Caki2 (cell line): ENCODE results near the gene EEF1AKMT3. TPM values are rescaled to one million over a fixed set of nuclear protein-coding genes. Genes with fewer than 3 reads are reported as not detected.

Source experiments
- DNase-seq: peaks from one replicate; pipeline ENCODE4 v3.0.0-alpha.2; 2015; ENCODE audit warnings: low read depth
- in situ Hi-C: cut with HindIII; loops from 2 replicates; pipeline ENCODE4 v1.10.0; 2016; ENCODE audit warnings: low sequenced_read_pairs, low pct_unique_long_range_greater_than_20kb, mixed read lengths
- total RNA-seq: library from RNA; depleted of rRNA; stranded (reverse); fragments of >200 nt; shearing (Covaris generic); gene quantifications from 2 replicates; pipeline ENCODE4 v1.2.3, GENCODE V29; 2014; ENCODE audit warnings: low replicate concordance

Gene EEF1AKMT3
- total RNA-seq, 1 experiment from 2014 or later: 10.5 TPM

DNA sequence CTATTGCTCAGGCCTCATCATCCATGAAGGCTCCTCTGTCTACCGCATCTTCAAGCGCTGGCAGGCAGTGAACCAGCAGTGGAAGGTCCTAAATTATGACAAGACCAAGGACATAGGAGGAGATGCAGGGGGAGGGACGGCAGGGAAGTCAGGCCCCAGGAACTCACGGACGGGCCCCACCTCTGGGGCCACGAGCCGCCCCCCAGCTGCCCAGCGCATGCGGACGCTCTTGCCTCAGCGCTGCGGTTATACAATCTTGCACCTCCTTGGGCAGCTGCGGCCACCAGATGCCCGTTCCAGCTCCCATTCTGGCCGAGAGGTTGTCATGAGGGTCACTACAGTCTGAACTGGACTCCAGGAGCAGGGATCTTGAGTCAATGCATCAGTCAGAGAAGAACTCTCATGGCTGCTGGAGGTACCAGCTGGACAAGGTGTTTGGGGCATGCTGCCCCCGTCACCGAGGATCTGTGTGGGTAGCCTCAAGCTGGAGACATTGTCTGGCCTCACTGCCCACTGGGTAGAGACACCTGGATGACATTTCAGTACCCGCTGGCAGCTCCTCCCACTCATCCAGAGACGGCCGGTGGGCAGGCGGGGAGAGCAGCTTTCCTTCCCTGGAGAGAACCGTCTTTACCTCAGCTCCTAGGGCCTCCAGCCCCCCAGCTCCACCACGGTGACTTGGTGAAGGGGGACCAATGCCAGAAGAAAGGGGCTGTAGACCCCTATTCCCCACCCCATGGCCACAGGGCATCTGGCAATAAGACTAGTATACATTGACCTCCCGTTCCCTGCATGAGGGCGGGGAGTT, 13.7 kb upstream of the EEF1AKMT3 start:
- in situ Hi-C loops: no loop called here
- DNase-seq: no peak

DNA sequence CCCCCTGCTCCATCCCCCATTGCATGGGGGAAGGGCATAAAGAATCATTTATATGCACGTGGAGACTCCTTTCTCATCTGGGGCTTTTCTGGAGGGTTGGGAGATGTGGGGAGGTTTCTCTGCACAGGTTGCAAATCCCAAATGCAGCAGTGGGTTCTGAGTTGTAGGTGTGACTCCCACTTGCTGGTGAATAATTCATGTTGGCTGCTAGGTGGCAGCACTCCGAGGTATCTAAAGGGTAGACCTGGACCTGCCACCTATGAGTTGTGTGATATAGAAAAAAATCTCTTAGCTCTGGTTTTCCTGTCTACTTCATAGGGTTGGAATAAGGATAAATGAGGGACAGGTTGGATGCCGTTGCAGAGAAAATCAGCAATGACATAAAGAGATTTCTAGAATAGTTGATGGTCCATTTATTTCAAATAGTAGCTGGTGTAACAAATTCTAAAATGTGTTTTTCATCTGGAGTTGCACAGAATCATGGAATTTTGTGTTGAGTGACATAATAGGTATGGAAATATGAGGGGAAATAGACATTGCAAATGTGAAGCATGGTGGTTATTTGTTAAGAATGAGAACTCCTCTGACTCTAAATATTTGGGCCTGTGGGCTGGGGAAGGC, 12.9 kb upstream of the EEF1AKMT3 start:
- no peak for DNase-seq
- in situ Hi-C loops: no loop called here

GRCh38 chr12:57760347-57760982, 11.9 kb upstream of the EEF1AKMT3 start:
- DNase-seq: no peak
- in situ Hi-C loops: no loop called here

DNA sequence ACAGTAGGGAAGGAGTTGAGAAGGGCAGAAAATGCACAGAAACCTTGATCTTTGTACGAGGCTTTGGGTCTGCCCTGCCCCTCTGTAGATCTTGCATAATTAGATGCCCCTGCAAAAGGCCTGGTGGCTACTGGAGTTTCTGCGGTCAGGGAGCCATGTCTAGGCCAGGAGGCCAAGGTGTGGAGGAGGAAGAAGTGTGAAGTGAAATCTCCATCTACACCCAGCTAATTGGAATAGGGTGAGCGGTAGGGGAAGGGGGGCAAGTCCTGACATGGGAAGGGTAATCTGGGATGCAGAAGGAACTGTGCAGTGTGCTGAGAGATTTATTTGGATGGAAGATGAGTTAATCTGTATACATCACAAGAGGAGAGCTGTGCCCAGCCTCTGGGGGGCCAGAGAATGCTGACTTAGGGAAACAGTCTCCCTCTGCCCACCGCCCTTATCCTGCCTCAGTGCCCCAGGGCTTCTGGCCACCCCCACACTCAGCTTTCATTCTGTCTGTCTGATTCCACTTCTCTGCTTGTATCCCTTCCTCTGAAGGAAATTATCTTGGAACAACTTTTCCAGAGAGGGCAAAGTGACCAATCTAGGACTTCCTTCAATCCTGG, 10.9 kb upstream of the EEF1AKMT3 start:
- in situ Hi-C loops: no loop called here
- DNase-seq: no peak

- in situ Hi-C loops: no loop called here
- DNase-seq: no peak
Measured at GRCh38 chr12:57762463-57762862, 10.0 kb upstream of the EEF1AKMT3 start.

DNA sequence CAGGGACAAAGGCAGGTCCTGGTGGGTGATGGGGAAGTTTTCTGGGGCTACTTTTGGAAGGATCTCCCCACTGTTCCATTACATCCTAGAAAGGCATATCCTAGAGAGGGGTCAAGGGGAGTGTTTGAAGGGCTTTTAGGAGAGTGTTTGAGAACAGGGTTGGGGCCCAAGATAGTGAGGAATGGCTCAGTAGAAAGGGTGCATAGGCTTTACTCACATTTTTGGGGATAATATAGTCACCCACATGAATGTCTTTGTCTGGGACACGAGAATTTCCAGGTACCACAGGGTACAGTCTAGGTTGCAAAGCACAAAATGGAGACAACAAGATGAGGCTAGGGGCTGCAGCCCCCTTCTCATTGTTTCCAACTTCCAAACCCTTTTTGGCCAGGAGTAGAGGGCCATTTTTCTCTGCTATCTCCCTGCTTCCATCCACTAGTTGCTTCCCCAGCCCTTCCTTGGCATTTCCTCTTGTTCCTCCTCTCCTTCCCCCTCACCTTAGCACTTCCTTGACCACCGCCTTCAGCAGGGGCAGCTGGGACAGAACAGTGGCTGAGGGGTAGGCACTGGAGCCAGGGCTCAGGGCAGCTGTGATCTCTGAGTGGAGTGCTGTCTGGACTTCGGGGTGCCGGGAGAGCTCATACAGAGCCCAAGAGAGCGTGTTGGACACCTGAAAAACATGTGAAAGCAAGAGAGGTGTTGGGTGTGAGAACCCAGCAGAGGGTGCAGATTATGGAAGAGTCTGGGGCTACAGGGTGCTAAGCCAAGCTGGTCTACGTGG, 8.3 kb upstream of the EEF1AKMT3 start:
- no peak for DNase-seq
- in situ Hi-C loops: no loop called here

DNA sequence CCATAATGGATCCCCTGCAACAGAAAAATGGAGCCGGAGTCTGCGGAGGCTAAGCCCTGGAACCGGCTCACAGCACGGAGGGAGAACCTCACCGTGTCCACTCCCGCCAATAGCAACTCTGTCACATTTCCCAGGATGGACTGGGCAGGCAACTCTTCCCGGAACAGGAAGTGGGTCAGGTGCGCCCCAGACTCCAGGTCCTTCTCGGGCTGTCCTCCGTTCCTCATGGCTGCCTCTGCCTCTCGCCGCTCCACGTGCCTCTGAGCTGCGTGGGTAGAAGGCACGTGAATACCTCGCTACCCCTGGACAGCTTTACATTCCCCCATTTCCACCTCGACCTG, 7.8 kb upstream of the EEF1AKMT3 start:
- DNase-seq: no peak
- in situ Hi-C loops: no loop called here

- in situ Hi-C loops: no loop called here
- peak; percentile 45 for DNase-seq
Measured at GRCh38 chr12:57765003-57765697, 7.3 kb upstream of the EEF1AKMT3 start.

DNA sequence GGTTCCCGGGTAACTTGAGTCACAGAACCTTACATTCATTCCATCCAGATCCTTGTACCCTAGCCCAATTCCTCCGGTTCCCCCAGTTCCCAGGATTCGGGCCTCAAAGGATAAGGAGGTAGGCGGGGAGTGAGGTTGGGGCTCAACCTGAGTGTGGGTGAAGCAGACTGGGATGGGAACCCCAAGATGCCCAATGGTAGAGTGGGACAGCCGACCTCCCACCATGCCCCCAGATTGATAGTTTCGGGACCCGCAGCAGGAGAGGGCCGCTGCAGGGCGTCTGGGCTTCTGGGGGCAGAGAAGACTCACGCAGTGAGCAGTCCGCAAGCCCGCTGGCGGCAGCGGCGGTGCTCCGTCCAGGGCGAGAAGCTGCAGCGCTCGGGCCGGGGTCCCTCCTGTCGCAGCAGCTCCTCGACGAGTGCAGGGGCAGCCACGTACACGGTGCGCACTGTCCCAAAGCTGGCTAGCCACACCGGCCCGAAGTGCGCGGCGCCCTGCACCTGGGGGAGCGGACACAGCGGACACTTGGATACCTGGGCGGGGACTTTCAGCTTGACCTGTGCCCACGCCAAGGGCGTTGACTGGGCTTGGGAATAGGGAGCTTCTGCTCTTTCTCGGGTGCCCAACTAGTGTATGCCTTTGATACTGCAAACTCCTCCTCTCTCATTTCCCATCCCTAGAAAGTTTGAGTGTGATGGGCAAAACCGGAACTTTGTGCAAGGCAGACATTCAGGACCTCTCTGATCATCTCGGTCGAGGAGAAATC, 6.5 kb upstream of the EEF1AKMT3 start:
- no peak for DNase-seq
- in situ Hi-C loops: no loop called here

DNA sequence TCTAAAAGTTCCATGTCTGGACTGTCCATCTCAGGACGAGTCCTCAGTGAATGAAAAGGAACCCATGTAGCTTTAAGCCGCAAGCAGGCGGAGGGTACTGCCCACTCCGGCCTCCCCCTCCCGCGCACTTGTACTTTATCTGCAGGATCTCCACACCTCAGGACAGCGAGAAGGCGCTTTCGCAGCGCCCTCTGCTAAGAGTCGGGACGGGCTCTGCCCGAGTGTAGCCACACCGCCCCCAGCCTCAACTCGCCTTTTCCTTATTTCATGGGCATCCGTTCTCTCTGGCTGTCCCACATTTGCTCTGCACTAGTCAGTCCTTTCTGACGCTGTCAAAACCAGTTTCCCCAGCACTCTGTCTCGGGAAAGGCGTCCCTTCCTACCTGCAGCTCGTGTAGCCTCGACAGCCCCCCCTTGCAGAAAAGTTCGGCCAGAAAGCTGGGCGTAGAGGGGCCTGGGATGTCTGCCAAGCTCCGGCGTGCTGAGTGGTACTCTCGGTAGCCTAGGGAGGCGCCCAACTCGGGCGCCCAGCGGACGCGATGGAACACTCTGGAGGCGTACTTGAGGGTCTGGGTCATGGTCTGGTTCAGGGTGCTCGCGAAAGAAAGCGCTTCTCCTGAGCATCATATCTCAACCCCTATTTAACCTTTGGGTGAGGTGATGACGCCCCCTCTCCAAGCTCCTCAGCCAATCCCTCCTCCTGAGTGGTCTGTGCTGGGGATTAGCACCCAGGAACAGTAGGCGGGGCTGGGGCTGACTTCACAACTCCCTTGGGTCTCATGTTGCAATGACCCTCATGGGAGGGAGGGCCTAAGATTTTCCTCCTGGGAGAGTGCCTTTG, 5.7 kb upstream of the EEF1AKMT3 start, which contains the start of gene CYP27B1:
CYP27B1 (minus strand) TSS at position 615 of the 841 bp plus-strand sequence; CDS start at position 578, 37 bp downstream.
- in situ Hi-C loops: no loop called here
- peak; percentile 58 for DNase-seq

DNA sequence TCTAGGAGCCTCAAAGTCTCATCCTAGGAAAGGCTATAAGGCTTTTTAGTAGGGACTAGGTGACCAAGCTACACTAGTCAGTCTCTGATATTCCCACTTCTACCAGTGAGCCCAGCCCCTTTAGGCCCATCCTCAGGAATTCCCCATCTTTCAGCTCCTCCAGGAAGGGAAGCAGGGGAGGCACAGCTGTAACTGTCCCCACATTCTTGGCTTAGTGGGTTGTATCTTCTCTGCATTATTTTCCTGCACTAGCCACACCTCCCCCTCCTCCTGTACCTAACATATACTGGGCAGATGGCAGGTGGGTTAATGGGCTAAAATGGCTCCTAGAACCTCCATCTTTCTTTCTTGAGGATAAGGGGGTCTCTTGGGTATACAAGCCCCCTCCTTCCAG, 5.1 kb upstream of the EEF1AKMT3 start:
- DNase-seq: no peak
- in situ Hi-C loops: no loop called here

GRCh38 chr12:57767876-57768275, 4.5 kb upstream of the EEF1AKMT3 start:
- DNase-seq: no peak
- in situ Hi-C loops: no loop called here

GRCh38 chr12:57769594-57769993, 2.8 kb upstream of the EEF1AKMT3 start:
- in situ Hi-C loops: no loop called here
- no peak for DNase-seq

GRCh38 chr12:57770734-57771133, 1.7 kb upstream of the EEF1AKMT3 start:
- no peak for DNase-seq
- in situ Hi-C loops: no loop called here

GRCh38 chr12:57771236-57771872, 1.1 kb upstream of the EEF1AKMT3 start:
- no peak for DNase-seq
- in situ Hi-C loops: no loop called here

DNA sequence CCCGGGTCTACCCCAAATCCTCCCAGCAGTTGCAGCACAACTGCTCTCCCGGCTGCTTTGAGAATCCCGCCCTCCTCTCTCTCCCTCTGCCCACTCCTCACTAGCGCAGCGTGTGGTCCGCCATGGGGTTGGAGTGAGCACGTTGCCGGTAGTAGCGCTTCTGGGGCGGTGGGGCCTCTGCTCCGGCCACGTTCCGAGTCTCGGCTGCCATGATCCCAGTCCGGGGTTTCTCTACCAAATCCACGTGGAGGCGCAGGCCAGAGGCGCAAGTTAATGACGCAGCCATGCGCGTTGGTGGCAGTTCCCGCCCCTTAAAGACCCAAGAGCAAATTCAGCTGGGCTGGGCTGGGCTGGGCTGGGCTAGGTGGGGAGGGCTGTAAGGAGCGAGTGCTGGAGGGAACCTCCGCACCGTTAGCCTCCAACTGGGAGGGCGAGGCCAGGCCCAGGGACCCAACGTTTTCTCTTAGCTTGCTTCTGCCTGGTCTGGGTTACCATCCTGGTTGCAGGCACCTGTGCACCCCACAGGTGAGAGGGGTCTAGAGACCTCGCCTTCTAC, 463 bp upstream of the EEF1AKMT3 start, which contains the start of gene METTL1:
METTL1 (minus strand) TSS at position 233 of the 556 bp plus-strand sequence; CDS start at position 211, 22 bp downstream.
- in situ Hi-C loops: no loop called here
- DNase-seq: peak; percentile 99
